IPS-20b (cell line): ENCODE results near the gene SLC6A18.

Experiments
- H3K27ac ChIP-seq: one replicate; pipeline ENCODE4 v1.5.1; 2013; ENCODE audit warnings: low read length
- H3K27me3 ChIP-seq: 2 replicates; pipeline ENCODE4 v1.6.1; 2013; ENCODE audit warnings: mild to moderate bottlenecking, low read length, inconsistent platforms; ENCODE audit not compliant: insufficient read depth
- H3K36me3 ChIP-seq: 2 replicates; pipeline ENCODE4 v1.6.1; 2013; ENCODE audit warnings: low read depth, mild to moderate bottlenecking, inconsistent platforms, low read length, moderate library complexity; ENCODE audit not compliant: insufficient read depth
- H3K4me1 ChIP-seq: 2 replicates; pipeline ENCODE4 v1.6.1; 2013; ENCODE audit warnings: mild to moderate bottlenecking, control low read depth, inconsistent platforms, low read length, moderate library complexity; ENCODE audit not compliant: insufficient read depth
- H3K4me3 ChIP-seq: 2 replicates; pipeline ENCODE4 v1.5.1; 2013; ENCODE audit warnings: mild to moderate bottlenecking, low read length, inconsistent platforms
- H3K9ac ChIP-seq: 2 replicates; pipeline ENCODE4 v1.6.1; 2013; ENCODE audit warnings: low read depth, mild to moderate bottlenecking, inconsistent platforms, low read length, moderate library complexity
- H3K9me3 ChIP-seq: 2 replicates; pipeline ENCODE4 v1.6.1; 2013; ENCODE audit warnings: mild to moderate bottlenecking, low read depth, low read length, inconsistent platforms; ENCODE audit not compliant: insufficient read depth

The SLC6A18 gene

DNA sequence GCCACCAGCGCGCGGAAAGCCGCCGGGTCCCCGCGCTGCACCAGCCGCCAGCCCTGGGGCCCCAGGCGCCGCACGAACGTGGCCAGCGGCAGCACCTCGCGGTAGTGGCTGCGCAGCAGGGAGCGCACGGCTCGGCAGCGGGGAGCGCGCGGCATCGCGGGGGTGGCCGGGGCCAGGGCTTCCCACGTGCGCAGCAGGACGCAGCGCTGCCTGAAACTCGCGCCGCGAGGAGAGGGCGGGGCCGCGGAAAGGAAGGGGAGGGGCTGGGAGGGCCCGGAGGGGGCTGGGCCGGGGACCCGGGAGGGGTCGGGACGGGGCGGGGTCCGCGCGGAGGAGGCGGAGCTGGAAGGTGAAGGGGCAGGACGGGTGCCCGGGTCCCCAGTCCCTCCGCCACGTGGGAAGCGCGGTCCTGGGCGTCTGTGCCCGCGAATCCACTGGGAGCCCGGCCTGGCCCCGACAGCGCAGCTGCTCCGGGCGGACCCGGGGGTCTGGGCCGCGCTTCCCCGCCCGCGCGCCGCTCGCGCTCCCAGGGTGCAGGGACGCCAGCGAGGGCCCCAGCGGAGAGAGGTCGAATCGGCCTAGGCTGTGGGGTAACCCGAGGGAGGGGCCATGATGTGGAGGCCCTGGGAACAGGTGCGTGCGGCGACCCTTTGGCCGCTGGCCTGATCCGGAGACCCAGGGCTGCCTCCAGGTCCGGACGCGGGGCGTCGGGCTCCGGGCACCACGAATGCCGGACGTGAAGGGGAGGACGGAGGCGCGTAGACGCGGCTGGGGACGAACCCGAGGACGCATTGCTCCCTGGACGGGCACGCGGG lies 69.9 kb downstream of the SLC6A18 start, which contains the start of gene TERT:
TSS of gene TERT (minus strand) at position 234 of the 815 bp plus-strand sequence. CDS start at position 155, 79 bp downstream.
- Histone ChIP-seq H3K9ac (no peak within 1 kb of the TSS; the same call in 1 of the 2 replicates), H3K27me3 (peaks cover 15% of the 10 kb centered on the region), H3K4me1 (no peaks in the 10 kb centered on the region; the same call in 1 of the 2 replicates), H3K36me3 (no peaks in the 10 kb centered on the region), H3K27ac (no peak within 1 kb of the TSS), H3K9me3 (no peaks in the 10 kb centered on the region), H3K4me3 (peak within 1 kb of the TSS; percentile 70)

DNA sequence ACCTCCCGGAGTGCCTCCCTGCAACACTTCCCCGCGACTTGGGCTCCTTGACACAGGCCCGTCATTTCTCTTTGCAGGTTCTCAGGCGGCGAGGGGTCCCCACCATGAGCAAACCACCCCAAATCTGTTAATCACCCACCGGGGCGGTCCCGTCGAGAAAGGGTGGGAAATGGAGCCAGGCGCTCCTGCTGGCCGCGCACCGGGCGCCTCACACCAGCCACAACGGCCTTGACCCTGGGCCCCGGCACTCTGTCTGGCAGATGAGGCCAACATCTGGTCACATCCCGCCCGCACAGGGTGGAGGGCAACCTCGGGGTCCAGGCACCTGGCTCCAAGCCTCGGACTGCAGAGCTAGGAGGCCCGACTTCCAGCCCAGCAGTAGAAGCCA lies 70.5 kb downstream of the SLC6A18 start:
- peak overlapping the region; percentile 70 for H3K4me3 ChIP-seq
- no peaks in the 10 kb centered on the region; the same call in 1 of the 2 replicates for H3K4me1 ChIP-seq
- no peak overlapping the region for H3K9ac ChIP-seq
- no peaks in the 10 kb centered on the region for H3K9me3 ChIP-seq
- H3K36me3 ChIP-seq, result no peaks in the 10 kb centered on the region
- peaks cover 15% of the 10 kb centered on the region for H3K27me3 ChIP-seq
- H3K27ac ChIP-seq, result no peak overlapping the region
